NCI-H1417 (cell line): Measurements from ENCODE around the gene ST7.

Experiments used
- DNase-seq, 3 experiments: peaks; one replicate each; lab custom pipeline; 2025; lab: John Stamatoyannopoulos, UW

Gene ST7

GRCh38 chr7:117155694-117156093 lies 202.4 kb downstream of the ST7 start:
- DNase-seq, result peak in 1 of 3 experiments; percentile 81

- DNase-seq, result no peak
These were observed 204.2 kb downstream of the ST7 start for GRCh38 chr7:117157241-117158209.

- no peak for DNase-seq
These were observed 205.8 kb downstream of the ST7 start for GRCh38 chr7:117158941-117159697.

- no peak for DNase-seq
These were observed 209.8 kb downstream of the ST7 start for GRCh38 chr7:117163101-117163500.

- DNase-seq, result no peak
These were observed 211.3 kb downstream of the ST7 start for GRCh38 chr7:117164620-117165019.

- DNase-seq, result no peak
These were observed 212.4 kb downstream of the ST7 start for GRCh38 chr7:117165656-117166055.

GRCh38 chr7:117169907-117170306 lies 216.6 kb downstream of the ST7 start:
- peak in 1 of 3 experiments; percentile 11 for DNase-seq

GRCh38 chr7:117171106-117171505 lies 217.8 kb downstream of the ST7 start:
- DNase-seq, result no peak

- DNase-seq, result no peak
These were observed 219.0 kb downstream of the ST7 start for GRCh38 chr7:117172283-117172682.

GRCh38 chr7:117173035-117173770 lies 219.9 kb downstream of the ST7 start:
- no peak for DNase-seq

GRCh38 chr7:117176206-117176605 lies 222.9 kb downstream of the ST7 start:
- no peak for DNase-seq

- no peak for DNase-seq
These were observed 225.3 kb downstream of the ST7 start for GRCh38 chr7:117178600-117178999.

GRCh38 chr7:117179701-117180100 lies 226.4 kb downstream of the ST7 start:
- no peak for DNase-seq

- DNase-seq, result no peak
These were observed 230.4 kb downstream of the ST7 start for GRCh38 chr7:117183729-117184128.

GRCh38 chr7:117184367-117184766 lies 231.1 kb downstream of the ST7 start:
- no peak for DNase-seq

GRCh38 chr7:117185124-117185523 lies 231.8 kb downstream of the ST7 start:
- DNase-seq, result no peak

- no peak for DNase-seq
These were observed 233.1 kb downstream of the ST7 start for GRCh38 chr7:117186218-117187010.

GRCh38 chr7:117188376-117188775 lies 235.1 kb downstream of the ST7 start:
- no peak for DNase-seq

- no peak for DNase-seq
These were observed 235.8 kb downstream of the ST7 start for GRCh38 chr7:117188949-117189592.

GRCh38 chr7:117190104-117190503 lies 236.8 kb downstream of the ST7 start:
- DNase-seq, result no peak
